ENCODE data around the gene CLRN1. TPM values are rescaled to one million over a fixed set of nuclear protein-coding genes. Genes with fewer than 3 reads are reported as not detected.

Gene CLRN1
- total RNA-seq, 1 donor from 2014 or later = not detected

DNA sequence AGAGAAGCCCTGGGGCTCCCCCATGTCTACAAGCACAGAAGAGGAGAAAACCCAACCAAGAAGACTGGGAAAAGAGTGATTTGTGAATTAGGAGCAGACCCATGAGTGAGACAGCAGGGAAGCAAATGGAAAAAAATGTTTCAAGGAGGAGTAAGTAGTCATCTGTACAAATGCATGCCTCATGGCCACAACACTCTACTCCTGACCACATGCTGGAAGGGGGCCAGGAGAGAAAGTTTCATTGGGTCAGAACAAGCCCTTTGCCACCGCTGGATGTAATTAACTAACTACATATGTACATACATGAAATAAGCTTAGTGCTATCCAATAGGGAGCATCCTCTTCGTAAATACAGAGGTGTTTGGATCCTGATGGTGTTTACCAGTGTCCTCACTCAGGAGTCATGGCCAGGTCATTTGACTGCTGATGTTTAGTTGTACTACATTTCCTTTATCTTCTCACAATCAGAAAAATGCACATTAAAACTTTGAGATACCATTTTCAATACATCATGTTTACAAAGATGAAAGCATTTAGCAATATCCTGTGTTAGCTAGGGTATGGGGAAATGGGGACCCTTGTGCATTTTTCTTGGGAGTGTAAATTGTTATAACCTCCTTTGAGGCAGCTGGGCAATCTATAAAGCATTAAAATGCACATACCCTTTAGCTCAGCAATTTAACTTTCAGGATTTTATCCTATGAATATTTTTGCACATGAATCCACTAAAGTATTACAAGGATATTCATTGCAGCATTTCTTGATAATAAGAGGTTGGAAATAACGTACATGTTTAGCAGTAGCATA, 27.1 kb downstream of the CLRN1 start:
- TF ChIP-seq, protein P1, sequence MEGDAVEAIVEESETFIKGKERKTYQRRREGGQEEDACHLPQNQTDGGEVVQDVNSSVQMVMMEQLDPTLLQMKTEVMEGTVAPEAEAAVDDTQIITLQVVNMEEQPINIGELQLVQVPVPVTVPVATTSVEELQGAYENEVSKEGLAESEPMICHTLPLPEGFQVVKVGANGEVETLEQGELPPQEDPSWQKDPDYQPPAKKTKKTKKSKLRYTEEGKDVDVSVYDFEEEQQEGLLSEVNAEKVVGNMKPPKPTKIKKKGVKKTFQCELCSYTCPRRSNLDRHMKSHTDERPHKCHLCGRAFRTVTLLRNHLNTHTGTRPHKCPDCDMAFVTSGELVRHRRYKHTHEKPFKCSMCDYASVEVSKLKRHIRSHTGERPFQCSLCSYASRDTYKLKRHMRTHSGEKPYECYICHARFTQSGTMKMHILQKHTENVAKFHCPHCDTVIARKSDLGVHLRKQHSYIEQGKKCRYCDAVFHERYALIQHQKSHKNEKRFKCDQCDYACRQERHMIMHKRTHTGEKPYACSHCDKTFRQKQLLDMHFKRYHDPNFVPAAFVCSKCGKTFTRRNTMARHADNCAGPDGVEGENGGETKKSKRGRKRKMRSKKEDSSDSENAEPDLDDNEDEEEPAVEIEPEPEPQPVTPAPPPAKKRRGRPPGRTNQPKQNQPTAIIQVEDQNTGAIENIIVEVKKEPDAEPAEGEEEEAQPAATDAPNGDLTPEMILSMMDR (conservative IDR thresholded peaks at IDR 0.05; ENCODE audit: low read depth, low read length) = no peak
- no peak overlapping the region for H3K4me3 ChIP-seq (ENCODE audit: low read depth, low read length)
- no peak for DNase-seq (ENCODE audit: low read depth)

DNA sequence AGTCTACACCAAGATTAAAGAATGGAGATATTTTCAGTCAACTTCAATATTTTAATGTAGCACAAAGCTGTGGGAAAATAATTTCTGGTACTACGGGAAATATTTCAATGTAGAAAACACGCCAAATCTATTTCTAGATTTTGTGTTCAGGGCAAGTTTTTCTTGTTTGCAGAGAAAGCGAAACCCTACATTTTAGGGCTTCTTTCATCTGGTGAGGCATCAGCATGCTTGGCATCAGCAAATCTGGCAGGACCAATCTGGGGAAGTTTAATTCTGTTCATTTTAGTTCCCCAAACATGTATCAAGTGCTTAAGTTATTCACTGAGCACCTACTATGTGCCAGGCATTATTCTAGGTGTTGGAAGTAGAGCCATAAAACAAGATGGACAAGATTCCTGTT, 30.3 kb downstream of the CLRN1 start:
- DNase-seq (ENCODE audit: low read depth) = no peak
- no peak overlapping the region for H3K4me3 ChIP-seq (ENCODE audit: low read depth, low read length)
- TF ChIP-seq, protein P1 (conservative IDR thresholded peaks at IDR 0.05; ENCODE audit: low read depth, low read length) = no peak

DNA sequence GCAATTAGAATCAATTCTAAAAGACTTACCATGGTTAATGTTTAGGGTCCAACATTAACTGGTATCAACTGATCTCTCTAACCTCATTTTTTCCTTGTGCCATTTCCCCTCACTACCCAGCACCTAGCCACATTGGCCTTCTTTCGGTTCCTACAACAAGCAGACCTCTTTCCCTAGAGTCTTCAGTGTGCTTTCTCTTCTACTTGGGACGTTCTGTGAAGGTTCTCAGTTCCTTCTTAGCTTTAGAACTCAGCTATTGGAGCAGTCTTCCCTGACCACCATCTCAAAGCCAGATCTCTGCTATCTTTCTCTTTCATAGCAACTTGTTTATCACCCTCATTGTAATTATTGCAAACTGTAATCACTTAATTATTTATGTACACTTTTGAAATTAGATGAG, 35.8 kb downstream of the CLRN1 start:
- DNase-seq (ENCODE audit: low read depth) = no peak
- H3K4me3 ChIP-seq (ENCODE audit: low read depth, low read length) = no peak overlapping the region
- TF ChIP-seq, protein P1 (conservative IDR thresholded peaks at IDR 0.05; ENCODE audit: low read depth, low read length) = no peak

DNA sequence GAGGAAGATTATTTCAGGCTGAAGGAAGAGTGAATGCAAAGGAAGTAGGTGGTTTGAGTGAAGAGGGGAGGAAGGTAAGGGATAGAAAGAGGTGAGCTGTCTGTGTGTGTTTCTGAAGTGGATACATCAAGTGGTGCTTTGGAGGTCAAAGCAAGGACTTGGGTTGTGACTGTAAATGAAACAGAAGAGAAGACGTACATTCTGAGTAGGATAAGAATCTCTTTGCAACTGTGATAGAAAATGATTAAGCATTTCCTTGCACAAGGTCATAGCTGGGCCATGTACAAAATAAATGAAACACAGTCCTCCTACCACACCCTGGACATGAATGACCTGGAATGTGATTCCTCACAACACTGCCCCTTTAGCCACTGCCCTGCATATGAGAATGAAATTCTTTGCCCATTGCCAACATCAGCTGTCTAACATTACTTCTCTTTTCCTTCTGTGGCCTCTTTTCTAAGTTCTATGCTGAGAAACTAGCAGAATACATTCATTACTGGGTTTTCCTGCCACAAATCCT, 39.0 kb downstream of the CLRN1 start:
- TF ChIP-seq, protein P1 (conservative IDR thresholded peaks at IDR 0.05; ENCODE audit: low read depth, low read length) = no peak
- no peak overlapping the region for H3K4me3 ChIP-seq (ENCODE audit: low read depth, low read length)
- DNase-seq (ENCODE audit: low read depth) = no peak

DNA sequence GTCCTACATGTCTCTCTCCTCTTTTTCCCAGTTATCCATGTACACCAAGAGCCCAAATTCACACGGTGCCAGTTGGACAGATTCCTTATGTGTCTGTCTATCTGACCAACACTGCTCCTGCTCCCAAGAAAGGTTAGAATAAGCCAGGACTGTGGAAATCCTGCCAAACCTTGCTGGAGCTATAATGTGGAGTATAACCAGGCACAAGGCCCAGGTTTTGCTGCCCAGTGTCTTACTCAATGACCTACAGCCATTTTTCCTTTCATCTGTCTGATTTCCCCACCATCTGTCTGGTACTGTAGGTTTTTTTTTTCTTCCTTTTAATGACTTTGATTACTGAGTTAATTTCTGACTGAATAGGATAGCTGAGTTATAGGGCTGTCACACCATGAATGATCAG, 40.8 kb downstream of the CLRN1 start:
- TF ChIP-seq, protein P1 (conservative IDR thresholded peaks at IDR 0.05; ENCODE audit: low read depth, low read length) = no peak
- DNase-seq (ENCODE audit: low read depth) = no peak
- no peak overlapping the region for H3K4me3 ChIP-seq (ENCODE audit: low read depth, low read length)

DNA sequence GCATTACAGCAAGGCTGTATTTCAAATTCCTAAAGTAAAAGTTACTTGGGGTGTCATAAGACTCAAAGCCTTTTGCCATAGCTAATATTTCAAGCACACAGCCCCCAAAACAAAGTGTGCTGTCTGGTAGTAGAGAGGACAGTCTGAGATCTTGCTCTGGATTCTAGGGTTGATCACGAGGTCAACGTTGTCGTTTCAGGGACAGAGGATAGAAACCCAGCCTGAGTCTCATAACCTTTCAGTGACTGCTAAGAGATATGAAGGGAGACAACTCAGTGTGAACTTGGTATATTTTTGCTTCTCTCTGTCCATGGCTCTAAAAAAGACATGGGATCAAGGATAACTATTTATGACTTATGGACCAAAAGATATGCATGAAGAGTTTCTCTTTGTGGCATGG, 41.7 kb downstream of the CLRN1 start:
- no peak overlapping the region for H3K4me3 ChIP-seq (ENCODE audit: low read depth, low read length)
- DNase-seq (ENCODE audit: low read depth) = no peak
- TF ChIP-seq, protein P1 (conservative IDR thresholded peaks at IDR 0.05; ENCODE audit: low read depth, low read length) = no peak

DNA sequence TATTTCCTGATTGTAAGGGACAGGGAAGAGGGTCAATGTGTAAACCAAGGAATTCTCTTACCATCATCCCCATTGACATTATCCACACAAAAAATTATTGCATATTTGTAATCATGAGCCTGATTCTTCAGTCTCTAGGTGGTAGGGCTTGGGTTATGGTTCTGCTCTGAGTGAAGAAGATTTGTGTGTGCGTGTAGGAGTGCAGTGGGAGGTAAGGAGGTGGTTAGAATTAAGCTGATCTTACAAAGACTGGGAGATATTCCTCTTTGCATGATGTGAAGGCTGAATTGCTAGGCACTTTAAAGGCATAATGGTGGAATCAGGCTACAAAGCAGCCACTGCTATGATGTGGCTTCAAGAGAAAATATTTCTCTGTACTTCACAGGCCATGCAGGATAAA, 44.3 kb downstream of the CLRN1 start:
- H3K4me3 ChIP-seq (ENCODE audit: low read depth, low read length) = no peak overlapping the region
- no peak for DNase-seq (ENCODE audit: low read depth)
- TF ChIP-seq, protein P1 (conservative IDR thresholded peaks at IDR 0.05; ENCODE audit: low read depth, low read length) = no peak
